ENCODE results near the gene ARHGAP24.
"Not testable (repeated sequence)": the region's sequence is repeated elsewhere in the genome, so short reads cannot be mapped to it uniquely, and the experiment has no call there.

The ARHGAP24 gene

GRCh38 chr4:85870298-85871083, 395.5 kb downstream of the ARHGAP24 start:
- no peak for DNase-seq

- no peak for DNase-seq
Measured at GRCh38 chr4:85873566-85873965, 398.6 kb downstream of the ARHGAP24 start.

DNA sequence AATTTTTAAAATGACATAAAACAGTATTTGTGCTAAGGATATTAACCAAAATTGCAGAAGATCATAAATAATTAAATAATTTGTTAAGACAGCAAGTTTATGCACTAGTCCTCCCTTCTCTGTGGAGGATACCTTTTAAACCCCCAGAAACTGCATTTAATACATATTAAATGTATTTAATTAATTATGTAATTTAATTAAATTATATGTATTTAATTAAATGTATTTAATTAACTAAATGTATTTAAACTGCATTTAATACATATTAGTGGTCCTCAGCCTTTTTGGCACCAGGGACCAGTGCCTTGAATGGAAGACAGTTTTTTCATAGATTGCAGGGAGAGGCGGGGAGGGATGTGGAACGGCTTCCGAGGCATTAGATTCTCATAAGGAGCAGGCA, 404.6 kb downstream of the ARHGAP24 start:
- no peak for DNase-seq

GRCh38 chr4:85883180-85883579, 408.2 kb downstream of the ARHGAP24 start:
- DNase-seq, result no peak

GRCh38 chr4:85884251-85884650, 409.3 kb downstream of the ARHGAP24 start:
- DNase-seq, result no peak

DNA sequence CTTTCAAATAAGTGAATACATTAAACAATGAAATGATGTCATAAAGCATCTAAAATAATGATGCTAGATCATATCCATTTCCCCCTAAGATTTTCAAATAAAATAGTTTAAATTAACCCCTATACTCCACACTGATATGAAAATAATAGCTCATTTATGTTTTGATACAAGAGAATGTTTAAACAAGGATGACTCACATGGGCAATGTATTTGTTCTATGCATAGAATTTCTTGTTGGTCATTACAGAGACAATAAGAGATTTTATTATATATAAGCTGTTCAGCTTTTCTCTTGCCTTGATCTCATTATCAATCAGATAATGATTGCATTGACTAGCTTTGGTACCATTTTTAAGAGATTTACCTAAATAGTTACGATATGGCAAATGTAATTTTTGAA, 411.7 kb downstream of the ARHGAP24 start:
- DNase-seq, result no peak

DNA sequence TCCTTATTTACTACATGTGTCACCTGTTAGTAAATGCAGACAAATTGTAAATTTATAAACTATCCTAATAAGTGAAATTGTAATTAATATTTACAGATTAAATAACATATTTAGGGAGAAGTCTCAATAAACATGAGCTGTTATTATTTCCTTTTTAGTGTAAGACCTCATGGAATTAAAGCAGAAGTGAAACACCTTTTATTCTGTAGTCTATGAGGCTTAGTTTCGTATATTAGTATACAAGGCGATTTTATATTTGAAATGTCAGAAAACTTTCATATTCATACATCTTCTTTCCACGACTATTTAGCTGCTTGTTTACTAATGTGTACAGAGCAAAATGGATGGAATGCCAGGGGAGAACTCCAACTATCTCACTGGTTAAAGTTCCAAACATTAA, 414.4 kb downstream of the ARHGAP24 start:
- no peak for DNase-seq

- no peak for DNase-seq
Measured at GRCh38 chr4:85895755-85896154, 420.8 kb downstream of the ARHGAP24 start.

DNA sequence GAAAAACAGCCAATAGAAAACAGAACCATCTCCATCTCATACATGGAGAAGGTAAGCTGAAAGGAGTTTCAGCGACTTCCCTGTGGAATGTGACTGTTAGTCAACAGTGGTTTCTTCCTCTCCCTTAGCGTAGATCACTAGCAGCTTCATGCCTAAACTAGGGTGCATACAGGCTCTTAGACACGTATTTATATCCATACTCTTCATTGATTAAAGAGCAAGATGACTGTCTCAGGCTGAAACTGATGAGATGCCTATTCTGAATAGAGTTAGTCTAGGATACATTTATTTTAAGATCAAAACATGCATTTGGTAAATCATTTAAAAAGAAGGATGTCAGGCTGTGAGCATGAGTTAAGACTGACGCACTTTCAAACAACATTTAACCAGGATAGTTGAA, 423.3 kb downstream of the ARHGAP24 start:
- no peak for DNase-seq

- no peak for DNase-seq
Measured at GRCh38 chr4:85901500-85901899, 426.6 kb downstream of the ARHGAP24 start.

GRCh38 chr4:85902647-85903046, 427.7 kb downstream of the ARHGAP24 start:
- DNase-seq, result not testable (repeated sequence)

DNA sequence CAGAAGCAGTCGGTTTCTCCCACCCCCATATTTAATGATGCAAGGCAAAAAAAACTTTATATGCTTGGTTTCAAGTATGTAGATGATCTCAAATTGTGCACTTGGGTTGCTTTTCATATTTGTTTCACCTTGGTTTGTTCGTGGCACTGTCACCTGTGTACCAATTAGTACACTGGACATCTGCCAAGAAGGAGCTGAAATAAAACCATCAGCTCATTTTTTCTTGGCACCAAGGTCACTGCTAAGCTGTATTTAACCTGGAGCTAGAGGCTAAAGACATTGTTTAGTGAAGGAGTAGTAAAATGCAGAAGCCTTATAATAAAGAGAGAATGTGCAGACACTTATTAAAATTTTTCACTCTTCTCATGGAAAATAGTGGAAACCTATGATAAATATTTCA, 430.8 kb downstream of the ARHGAP24 start:
- DNase-seq, result no peak

- no peak for DNase-seq
Measured at GRCh38 chr4:85907001-85907400, 432.1 kb downstream of the ARHGAP24 start.

DNA sequence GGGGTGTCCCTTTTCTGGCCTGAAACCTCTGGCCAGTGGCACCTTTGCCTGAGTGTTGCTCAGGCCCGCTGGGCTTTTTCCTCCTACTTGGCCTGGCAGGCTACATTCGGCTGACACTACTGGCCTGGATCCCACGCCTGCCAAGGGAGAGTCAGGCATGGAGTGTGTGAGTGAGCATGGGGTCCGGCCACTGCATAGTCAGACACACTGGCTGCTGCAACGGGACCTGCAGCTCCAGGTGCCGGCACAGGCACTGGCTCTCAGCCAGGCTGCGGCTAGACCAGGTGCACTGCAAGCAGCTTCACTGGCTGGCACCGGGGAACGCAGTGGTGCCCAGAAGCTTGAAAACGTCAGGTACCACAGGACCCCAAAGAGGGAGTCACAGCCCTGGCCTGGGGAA, 434.9 kb downstream of the ARHGAP24 start:
- no peak for DNase-seq

DNA sequence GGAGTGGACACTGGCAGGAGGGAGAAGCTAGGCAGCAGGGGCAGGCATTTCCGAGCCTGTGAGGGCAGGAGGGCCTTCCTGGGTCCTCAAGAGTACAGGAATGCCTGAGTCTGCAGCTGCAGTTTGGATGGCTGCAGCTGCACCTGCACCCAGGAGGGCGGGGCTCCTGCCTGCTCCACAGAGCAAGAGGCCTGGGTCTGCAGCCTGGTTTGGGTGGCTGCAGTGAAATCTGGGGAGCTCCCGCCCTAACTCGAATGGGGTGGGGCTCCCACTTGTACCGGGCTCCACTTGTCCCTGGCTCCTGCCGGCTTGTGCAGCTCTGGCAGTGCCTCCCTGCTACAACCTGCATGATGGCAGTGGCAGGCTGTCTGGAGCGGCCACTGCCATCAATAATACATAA, 436.0 kb downstream of the ARHGAP24 start:
- no peak for DNase-seq

GRCh38 chr4:85913931-85914694, 439.2 kb downstream of the ARHGAP24 start:
- DNase-seq, result no peak

DNA sequence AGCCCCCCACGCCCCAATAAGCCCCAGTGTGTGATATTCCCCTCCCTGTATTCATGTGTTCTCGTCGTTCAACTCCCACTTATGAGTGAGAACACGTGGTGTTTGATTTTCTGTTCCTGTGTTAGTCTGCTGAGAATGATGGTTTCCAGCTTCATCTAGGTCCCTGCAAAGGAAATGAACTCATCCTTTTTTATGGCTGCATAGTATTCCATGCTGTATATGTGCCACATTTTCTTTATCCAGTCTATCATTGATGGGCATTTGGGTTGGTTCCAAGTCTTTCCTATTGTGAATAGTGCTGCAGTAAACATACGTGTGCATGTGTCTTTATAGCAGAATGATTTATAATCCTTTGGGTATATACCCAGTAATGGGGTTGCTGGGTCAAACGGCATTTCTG, 440.6 kb downstream of the ARHGAP24 start:
- DNase-seq, result not testable (repeated sequence)

GRCh38 chr4:85919200-85919887, 444.4 kb downstream of the ARHGAP24 start:
- no peak for DNase-seq

GRCh38 chr4:85925071-85925470, 450.1 kb downstream of the ARHGAP24 start:
- no peak for DNase-seq

DNA sequence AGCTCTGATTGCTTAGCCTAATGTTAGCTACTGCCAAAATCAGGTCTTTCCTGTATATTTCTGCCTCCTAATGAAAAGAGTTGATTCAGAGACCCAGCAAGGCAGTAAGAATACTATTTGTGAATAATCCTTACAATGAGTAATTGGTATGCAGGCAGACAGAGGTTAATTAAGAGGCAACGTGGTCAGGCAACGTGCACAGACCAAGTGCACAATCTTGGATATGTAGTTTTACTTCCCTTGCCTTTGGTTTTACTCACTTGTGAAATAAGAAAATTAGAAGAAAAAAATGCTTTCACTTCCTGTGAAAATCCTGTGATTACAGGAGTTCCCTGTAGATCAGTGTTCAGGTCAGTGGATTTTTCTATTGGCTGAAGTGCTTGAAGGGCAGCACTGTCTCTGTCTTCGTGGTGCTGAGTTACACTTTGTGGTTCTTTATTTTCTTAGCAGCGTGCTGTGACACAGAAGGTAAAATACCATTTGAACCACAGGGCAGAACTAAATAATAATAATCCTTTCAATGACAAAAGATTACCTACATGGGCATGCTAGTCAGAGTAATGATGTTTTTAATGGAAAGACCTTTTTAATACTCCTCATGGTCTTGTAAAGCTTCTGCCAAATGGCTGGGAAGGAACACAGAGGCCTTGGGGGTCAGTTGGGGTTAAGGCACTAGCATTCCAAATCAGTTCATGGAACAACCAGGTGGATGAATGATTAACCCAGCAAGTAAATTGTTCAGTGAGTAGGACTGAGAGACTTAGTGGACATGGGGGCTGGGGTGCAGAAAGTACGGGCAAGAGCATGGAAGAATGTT, 454.0 kb downstream of the ARHGAP24 start:
- DNase-seq, result no peak

DNA sequence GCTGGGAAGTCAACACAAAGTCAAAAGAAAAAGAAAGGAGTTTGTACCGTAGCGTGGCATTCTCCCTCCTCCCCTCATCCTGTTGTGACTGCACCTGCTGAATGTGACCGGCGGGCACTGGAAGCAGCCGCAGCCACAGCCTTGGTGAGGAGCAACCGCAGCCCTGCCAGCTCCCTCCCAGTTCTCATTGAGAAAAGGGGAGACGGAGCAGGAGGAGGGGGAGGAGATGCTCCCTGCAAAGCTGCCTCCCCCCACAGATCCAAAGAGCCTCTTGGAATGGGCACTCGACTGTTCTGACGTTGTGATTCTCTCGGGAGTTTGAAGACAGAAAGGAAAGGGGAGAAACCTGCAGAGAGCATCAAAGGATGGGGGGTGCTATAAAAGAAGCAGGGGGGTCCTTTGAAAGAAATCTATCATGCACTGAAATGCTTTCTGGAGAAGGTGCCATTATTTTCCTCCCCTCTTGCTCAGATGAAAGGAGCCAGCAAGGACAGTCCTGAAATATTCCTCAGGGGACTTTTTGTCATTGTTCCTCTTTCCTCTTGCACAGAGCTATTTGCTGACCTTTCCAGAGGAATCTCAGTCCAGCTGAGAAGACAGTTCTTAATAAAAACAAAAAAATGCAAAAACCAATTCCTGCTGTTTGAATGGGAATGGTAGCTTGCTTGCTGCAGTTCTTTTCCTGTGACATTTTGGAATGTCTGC, 455.2 kb downstream of the ARHGAP24 start:
- no peak for DNase-seq

All from stimulated activated naive CD4-positive, alpha-beta T cell treated with Interleukin-2 at 50 U/mL for 16 hours (primary cell).